Neutrophil (primary cell): ENCODE data around the gene DMBT1.

ENCODE experiments used
- H3K27ac ChIP-seq: fragments of 200-600 bp; sonication (generic); 2 replicates; pipeline ENCODE4 v1.5.1; 2016; ENCODE audit warnings: mild to moderate bottlenecking, moderate library complexity
- H3K27me3 ChIP-seq: fragments of 200-600 bp; sonication (generic); 2 replicates; pipeline ENCODE4 v1.6.0; 2016; ENCODE audit warnings: mild to moderate bottlenecking
- H3K36me3 ChIP-seq: fragments of 200-600 bp; sonication (generic); 2 replicates; pipeline ENCODE4 v1.5.1; 2017
- H3K4me1 ChIP-seq, 2 experiments: fragments of 200-600 bp in 1 of 2; sonication (generic) in 1 of 2; 1 replicate in 1 of 2; 2 replicates in 1 of 2; pipeline versions ENCODE4 v1.5.1 to v1.6.1; 2013 to 2016; ENCODE audit warnings: low read depth in 1 of 2, low read length in 1 of 2, mild to moderate bottlenecking in 1 of 2, moderate library complexity in 1 of 2; ENCODE audit not compliant: control insufficient read depth in 1 of 2, insufficient read depth in 1 of 2
- H3K4me3 ChIP-seq, 2 experiments: fragments of 200-600 bp in 1 of 2; sonication (generic) in 1 of 2; 1 replicate in 1 of 2; 2 replicates in 1 of 2; pipeline ENCODE4 v1.5.1; 2013 to 2016; ENCODE audit warnings: low read depth in 1 of 2, low read length in 1 of 2, mild to moderate bottlenecking in 1 of 2, moderate library complexity in 1 of 2
- H3K9me3 ChIP-seq: fragments of 200-600 bp; sonication (generic); 2 replicates; pipeline ENCODE4 v1.5.1; 2016
- TF ChIP-seq, protein P1 (sequence below): fragments of 200-600 bp; sonication (generic); IDR thresholded peaks from 2 replicates; pipeline ENCODE4 v1.5.1; 2016; ENCODE audit warnings: antibody characterized with exemption

The DMBT1 gene

DNA sequence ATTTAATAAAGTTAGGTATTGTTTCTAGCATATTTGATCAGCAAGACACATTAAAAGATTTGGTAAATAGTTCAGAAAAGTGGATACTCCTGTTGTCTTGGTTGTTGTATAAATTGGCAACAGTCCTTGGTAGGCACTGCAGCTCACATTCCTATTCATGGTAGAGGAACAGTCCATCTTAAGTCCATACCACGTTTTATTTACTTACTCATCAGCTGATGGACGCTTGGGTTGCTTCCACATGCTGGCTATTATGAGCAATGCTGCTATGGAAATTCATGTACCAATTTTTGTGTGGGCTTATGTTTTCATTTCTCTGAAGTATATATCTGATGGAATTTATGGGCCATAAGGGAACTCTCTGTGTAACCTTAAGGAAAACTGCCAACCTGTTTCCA lies 95.8 kb downstream of the DMBT1 start:
- TF ChIP-seq, protein P1, sequence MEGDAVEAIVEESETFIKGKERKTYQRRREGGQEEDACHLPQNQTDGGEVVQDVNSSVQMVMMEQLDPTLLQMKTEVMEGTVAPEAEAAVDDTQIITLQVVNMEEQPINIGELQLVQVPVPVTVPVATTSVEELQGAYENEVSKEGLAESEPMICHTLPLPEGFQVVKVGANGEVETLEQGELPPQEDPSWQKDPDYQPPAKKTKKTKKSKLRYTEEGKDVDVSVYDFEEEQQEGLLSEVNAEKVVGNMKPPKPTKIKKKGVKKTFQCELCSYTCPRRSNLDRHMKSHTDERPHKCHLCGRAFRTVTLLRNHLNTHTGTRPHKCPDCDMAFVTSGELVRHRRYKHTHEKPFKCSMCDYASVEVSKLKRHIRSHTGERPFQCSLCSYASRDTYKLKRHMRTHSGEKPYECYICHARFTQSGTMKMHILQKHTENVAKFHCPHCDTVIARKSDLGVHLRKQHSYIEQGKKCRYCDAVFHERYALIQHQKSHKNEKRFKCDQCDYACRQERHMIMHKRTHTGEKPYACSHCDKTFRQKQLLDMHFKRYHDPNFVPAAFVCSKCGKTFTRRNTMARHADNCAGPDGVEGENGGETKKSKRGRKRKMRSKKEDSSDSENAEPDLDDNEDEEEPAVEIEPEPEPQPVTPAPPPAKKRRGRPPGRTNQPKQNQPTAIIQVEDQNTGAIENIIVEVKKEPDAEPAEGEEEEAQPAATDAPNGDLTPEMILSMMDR, result no peak

DNA sequence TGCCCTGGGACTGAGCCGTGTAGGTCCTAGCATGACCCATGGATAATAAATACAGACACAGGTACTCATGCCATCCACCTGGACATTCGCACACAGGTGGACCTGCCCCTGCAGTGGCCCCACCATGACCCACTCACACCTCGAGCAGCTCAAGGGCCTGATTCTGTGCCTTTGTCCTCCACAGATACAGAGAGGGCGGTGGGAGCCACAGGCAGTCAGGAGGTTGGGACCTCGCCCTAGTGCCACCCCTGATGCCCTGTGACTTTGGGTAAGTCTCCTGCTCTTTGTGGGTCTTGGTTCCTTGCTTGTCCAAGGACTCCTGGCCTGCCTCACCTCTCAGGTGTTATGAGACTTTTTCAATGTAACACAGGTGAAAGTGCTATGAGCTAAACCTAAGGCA lies 96.2 kb downstream of the DMBT1 start:
- no peak overlapping the region for H3K27ac ChIP-seq
- no peaks in the 10 kb centered on the region for H3K9me3 ChIP-seq
- no peaks in the 10 kb centered on the region for H3K27me3 ChIP-seq
- no peak overlapping the region for H3K4me3 ChIP-seq
- no peaks in the 10 kb centered on the region for H3K36me3 ChIP-seq
- TF ChIP-seq, protein P1, result no peak
- no peaks in the 10 kb centered on the region for H3K4me1 ChIP-seq

More for the DNA sequence above, 95.8 kb downstream of the DMBT1 start:
- Histone ChIP-seq H3K36me3 (no peaks in the 10 kb centered on the region), H3K4me1 (no peaks in the 10 kb centered on the region), H3K4me3 (no peak overlapping the region), H3K27me3 (peaks cover under 1% of the 10 kb centered on the region), H3K27ac (no peak overlapping the region), H3K9me3 (no peaks in the 10 kb centered on the region)

DNA sequence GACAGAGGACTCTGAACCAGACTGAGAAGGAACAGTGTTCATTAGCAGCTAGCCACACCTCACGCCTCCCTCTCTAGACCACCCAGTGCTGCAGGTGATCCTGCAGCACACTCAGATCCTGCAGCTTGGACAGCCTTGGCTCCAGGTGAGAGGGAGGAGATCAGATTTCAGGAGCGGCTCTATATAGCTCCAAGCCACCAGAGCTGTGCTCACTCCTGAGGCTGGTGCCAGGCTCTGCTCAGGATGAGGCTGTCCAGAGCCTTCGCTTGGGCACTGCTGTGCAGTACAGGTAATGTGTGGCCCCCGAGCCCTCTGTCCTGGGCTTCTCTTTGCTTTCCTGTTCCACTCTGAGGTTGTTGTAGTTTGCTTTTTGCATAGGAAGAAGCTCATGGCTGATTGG lies 96.7 kb downstream of the DMBT1 start:
- Histone ChIP-seq H3K27ac (no peak overlapping the region), H3K4me1 (no peaks in the 10 kb centered on the region), H3K27me3 (no peaks in the 10 kb centered on the region), H3K36me3 (no peaks in the 10 kb centered on the region), H3K9me3 (no peaks in the 10 kb centered on the region), H3K4me3 (no peak overlapping the region)
- TF ChIP-seq, protein P1, result no peak

DNA sequence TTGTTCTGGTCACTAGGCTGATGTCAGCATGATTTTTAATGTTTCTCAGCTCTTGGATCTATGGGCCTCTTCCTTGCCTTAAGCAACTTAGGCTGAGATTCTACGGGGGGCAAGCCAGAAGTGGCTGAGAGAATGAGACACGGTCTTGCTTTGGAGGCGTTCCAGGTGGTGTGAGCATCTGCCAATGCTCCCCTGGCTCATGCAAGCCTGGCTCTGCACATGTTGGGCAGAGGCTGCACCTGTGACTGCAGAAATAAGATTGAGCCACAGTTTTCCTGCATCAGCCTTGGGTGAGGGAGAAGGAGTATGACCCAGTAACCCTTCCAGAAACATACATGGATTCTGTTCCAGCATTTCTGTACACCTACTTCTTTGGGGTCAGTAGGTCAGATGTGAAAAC lies 97.2 kb downstream of the DMBT1 start:
- Histone ChIP-seq H3K36me3 (no peaks in the 10 kb centered on the region), H3K4me1 (no peaks in the 10 kb centered on the region), H3K4me3 (no peak overlapping the region)

DNA sequence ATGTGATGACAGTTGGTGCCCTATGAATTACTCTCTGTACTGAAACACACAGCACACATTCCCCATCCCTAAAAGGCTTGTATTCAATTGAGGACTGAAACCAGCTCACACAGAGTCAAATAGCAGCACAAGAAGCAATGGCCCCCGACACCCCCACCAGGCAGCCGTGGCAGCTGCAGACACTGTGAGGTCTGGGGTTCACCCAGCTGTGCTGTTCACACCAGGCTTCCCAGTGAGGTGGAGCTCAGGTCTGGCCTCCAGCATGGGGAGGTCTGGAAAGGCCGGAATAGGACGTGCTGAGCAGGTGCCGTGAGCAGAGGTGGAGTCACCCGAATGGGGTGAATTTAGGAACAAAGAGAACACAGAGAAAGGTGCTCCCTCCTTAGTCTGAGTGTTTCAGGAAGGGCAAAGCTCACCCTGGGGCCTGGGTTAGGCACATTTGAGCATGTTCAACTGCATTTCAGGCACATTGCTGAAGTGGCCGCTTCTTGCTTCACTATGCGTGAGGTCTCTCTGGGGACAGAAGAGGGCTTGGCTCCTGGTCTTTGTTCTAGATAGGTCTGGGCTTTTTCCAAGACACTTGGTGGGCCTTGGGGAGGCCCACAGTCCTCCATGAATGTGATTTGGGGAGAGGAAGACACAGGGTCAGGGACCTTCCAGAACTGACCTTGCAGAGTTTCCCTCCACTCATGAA lies 97.9 kb downstream of the DMBT1 start:
- H3K4me1 ChIP-seq, result no peaks in the 10 kb centered on the region
- H3K4me3 ChIP-seq, result no peak overlapping the region
- no peaks in the 10 kb centered on the region for H3K9me3 ChIP-seq
- TF ChIP-seq, protein P1, result no peak
- H3K36me3 ChIP-seq, result no peaks in the 10 kb centered on the region
- no peaks in the 10 kb centered on the region for H3K27me3 ChIP-seq
- no peak overlapping the region for H3K27ac ChIP-seq

More for the DNA sequence above, 97.2 kb downstream of the DMBT1 start:
- Histone ChIP-seq H3K27ac (no peak overlapping the region), H3K9me3 (no peaks in the 10 kb centered on the region), H3K27me3 (no peaks in the 10 kb centered on the region)
- TF ChIP-seq, protein P1, result no peak
